ENCODE results near the gene SLC5A6.

The SLC5A6 gene

GRCh38 chr2:27237341-27237945 lies 25.4 kb upstream of the SLC5A6 start:
- in situ Hi-C loops (cut with MboI; ENCODE audit: low pct_unique_long_range_greater_than_20kb, low sequenced_read_pairs, unreplicated experiment): no loop called here
- no peak for TF ChIP-seq CTCF (IDR thresholded peaks at IDR 0.05; ENCODE audit: extremely low read depth, insufficient read depth, missing control alignments)

GRCh38 chr2:27236626-27237025 lies 24.6 kb upstream of the SLC5A6 start:
- DNase-seq (ENCODE audit: low spot score): no peak
- TF ChIP-seq CTCF (IDR thresholded peaks at IDR 0.05; ENCODE audit: extremely low read depth, insufficient read depth, missing control alignments): no peak
- in situ Hi-C loops (cut with MboI; ENCODE audit: low pct_unique_long_range_greater_than_20kb, low sequenced_read_pairs, unreplicated experiment): no loop called here

More at GRCh38 chr2:27237341-27237945, 25.4 kb upstream of the SLC5A6 start:
- DNase-seq (ENCODE audit: low spot score): no peak

- in situ Hi-C loops (cut with MboI; ENCODE audit: low pct_unique_long_range_greater_than_20kb, low sequenced_read_pairs, unreplicated experiment): no loop called here
- no peak for DNase-seq (ENCODE audit: low spot score)
- TF ChIP-seq CTCF (IDR thresholded peaks at IDR 0.05; ENCODE audit: extremely low read depth, insufficient read depth, missing control alignments): no peak
Measured at GRCh38 chr2:27236136-27236535, 24.1 kb upstream of the SLC5A6 start.

- in situ Hi-C loops (cut with MboI; ENCODE audit: low pct_unique_long_range_greater_than_20kb, low sequenced_read_pairs, unreplicated experiment): no loop called here
- DNase-seq (ENCODE audit: low spot score): no peak
- no peak for TF ChIP-seq CTCF (IDR thresholded peaks at IDR 0.05; ENCODE audit: extremely low read depth, insufficient read depth, missing control alignments)
Measured at GRCh38 chr2:27233341-27233740, 21.3 kb upstream of the SLC5A6 start.

GRCh38 chr2:27231921-27232320 lies 19.9 kb upstream of the SLC5A6 start:
- in situ Hi-C loops (cut with MboI; ENCODE audit: low pct_unique_long_range_greater_than_20kb, low sequenced_read_pairs, unreplicated experiment): no loop called here
- no peak for DNase-seq (ENCODE audit: low spot score)
- TF ChIP-seq CTCF (IDR thresholded peaks at IDR 0.05; ENCODE audit: extremely low read depth, insufficient read depth, missing control alignments): no peak

GRCh38 chr2:27227501-27227900 lies 15.4 kb upstream of the SLC5A6 start:
- in situ Hi-C loops (cut with MboI; ENCODE audit: low pct_unique_long_range_greater_than_20kb, low sequenced_read_pairs, unreplicated experiment): no loop called here
- DNase-seq (ENCODE audit: low spot score): no peak
- no peak for TF ChIP-seq CTCF (IDR thresholded peaks at IDR 0.05; ENCODE audit: extremely low read depth, insufficient read depth, missing control alignments)

Measured in GM13977 (cell line).